Stimulated activated CD8-positive, alpha-beta memory T cell treated with anti-CD3 and anti-CD28 coated beads, Interleukin-2, amount 100 ng/mL, for 48 hours (primary cell): ENCODE data around the gene GLT6D1.

Experiments
- DNase-seq, 2 donors: peaks; one replicate each; pipeline ENCODE4 v3.0.0-alpha.2; 2020; ENCODE audit warnings: low read depth in 2 of 2

Gene GLT6D1

DNA sequence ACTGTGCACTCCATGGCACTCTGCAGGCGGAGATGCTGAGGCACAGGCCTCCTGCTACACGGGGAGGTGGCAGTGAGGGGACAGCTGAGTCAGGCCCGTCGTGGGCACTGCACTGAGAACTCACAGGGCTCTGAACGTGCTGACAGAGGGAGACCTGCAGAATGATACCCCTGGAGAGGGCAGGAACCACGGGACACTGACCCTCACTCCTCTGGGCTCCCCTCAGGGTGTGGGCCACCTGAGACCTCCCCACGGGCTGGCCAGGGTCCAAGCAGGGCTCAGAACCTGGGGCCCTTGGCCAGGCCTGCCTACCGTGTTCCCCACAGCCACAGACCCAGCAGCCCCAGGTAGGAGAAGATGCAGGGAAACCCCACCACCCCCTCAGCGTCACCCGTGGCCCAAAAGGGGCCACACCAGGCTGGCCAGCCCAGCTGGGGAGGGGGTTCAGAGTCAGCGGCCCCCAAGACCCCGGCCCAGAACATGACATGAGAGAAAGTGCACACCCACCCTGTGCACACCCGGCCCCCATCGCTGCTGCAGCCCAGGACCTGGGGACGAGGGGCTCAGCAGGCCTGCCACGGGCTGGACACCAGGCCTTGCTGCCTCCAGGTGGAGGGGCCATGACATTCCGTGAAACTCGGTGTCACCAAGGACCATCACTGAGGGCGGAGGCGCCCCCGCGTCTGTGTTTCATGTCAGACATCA lies 30.9 kb downstream of the GLT6D1 start:
- no peak for DNase-seq

DNA sequence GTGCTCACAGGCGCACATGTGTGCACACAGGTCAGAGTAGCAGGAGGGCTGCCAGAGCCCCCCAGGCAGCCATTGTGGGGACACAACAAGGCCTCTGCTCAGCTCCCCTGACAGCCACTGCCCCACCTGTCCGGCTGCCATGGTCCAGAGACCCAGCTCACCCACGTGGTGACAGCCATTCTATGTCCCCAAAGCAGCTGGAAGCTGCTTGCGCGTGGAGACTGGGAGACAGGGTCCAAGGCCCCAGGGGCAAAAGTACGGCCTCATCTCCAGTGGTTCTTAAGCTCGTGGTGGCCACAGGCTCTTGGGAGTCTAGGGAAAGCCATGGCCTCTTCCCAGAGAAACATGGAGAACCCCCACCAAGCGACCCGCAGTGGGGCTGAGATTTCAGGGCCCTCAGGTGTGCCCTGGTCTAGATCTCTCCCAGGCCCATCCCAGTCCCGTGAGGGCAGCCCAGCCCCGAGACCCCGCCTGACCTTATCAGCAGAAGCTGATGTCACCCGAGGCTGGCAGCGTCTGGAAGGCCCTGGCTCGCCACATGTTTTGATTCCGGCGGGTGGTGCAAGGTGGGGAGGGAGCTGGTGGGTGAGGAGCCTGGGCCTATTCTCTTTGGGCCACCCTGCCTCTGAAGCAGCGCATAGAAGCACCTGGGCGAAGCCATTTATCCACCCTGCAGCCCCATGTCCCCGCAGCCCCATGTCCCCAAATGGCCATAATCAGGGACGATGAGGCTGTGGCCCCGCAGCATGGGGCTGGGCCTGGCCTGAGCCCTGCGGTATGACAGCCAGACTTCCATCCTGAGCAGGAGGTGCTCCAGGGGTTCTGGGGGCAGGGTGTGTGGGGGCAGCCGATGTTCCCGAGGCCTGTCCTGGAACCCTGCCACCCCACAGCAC lies 31.7 kb downstream of the GLT6D1 start:
- no peak for DNase-seq

DNA sequence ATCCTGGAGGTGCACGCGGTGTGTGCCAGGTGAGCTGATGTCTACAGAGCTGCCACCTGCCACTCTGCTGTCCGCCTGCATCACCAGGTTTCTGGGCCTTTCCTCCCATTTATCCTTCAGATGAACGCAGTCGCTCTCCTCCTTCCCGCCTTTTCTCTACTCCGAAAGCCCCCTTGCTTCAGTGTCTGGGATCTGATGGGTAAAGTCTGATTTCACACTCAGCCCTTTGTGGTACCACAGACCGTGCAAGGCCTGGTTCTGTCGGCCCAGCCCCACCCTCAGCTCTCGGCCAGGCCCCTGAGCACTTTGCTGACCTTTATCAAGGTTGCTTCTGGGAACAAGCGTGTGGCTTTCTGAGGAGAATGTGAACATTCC lies 32.5 kb downstream of the GLT6D1 start:
- DNase-seq: no peak

DNA sequence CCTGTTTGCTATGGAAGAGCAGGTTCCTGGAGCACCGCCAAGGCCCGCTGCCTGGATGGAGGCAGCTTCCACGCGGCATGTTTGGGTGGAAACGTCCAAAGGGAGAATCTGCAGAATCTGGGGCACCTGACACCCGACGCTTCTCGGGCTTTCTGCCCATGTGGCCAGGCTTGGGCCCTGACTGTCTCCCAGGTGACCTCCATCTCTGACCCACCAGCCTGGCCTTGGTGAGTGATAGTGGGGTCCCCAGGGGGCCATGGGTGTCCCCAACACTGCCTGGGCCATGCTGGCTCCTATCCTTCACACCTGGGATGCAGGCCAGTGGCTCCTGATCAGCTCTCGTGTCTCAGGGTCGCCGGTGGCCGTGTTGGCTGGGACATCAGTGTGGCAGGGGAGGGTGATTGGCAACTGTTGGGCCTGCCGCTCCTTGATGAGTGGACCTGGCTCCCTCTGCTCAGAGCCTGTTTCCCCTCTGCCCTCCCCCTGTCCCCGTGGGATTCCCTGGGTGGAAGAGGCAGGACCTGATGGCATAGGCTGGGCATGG lies 34.0 kb downstream of the GLT6D1 start:
- no peak for DNase-seq

DNA sequence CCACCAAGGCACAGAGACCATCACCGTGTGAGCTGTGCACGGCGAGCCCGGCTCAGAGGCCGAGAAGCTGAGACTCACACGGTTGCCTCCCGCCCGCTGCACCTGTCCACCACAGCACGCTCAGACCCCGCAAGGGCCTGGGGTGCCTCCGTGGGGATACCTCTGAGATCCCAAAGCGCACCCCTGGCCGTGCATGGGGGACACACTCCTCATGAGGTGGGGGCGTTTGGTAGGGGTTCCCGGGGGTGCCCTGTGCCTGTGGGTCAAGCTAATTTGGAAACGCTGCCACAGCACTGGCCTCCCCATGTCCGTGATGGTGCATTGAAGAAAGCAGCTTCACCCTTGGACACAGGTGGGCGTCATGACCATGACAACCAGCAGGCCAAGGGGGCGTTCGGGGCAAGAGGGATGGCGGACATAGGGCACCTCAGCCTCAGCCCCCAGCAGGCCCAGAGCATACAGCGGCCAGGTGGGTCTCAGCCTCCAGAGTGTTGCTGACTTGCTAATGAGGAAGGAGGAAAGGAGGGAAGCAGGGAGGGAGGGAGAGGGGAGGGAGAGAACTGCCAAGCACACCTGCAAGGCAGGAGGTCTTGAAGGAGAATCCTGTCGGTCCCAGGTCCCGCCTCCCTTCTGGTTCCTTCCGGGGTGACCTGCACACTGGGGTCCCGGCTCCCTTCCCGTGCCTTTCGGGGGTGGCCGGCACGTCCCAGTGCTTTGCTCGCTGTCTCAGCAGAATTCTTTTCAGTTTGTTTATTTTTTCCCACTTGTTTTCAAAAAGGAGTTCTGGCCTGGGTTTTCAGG lies 34.7 kb downstream of the GLT6D1 start:
- no peak for DNase-seq

DNA sequence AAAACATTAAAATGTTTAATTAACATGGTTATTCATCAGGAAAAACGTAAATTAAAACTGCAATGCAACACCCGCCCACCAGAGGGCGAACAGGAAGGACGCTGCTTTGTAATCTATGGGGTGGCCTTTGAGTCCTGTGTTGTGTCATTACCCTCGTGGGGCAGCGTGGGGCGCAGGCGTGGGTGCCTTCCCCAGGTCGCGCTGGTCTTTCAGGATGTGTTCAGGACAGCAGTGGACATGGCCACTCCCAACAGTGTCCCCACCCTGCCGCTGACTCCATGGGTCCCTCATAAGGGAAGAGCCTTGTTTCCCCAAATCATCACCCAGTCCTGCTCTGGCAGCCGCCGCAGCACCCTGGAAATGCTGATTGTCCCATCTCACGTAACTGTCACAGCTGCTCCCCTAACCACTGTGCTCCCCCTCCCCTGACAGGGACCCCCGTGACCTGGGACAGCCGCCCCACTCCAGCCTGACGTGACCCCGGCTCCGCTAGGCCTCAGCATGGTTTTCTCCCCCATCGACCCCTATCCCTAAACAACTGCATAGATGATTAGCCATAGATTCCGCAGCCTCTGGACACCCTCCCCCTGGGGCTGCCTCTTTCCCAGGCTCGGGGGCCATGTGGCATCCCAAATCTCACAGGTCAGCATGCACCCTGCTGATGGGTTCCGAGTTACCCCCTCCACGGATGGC lies 36.4 kb downstream of the GLT6D1 start:
- DNase-seq: peak; percentile 14 to 25

DNA sequence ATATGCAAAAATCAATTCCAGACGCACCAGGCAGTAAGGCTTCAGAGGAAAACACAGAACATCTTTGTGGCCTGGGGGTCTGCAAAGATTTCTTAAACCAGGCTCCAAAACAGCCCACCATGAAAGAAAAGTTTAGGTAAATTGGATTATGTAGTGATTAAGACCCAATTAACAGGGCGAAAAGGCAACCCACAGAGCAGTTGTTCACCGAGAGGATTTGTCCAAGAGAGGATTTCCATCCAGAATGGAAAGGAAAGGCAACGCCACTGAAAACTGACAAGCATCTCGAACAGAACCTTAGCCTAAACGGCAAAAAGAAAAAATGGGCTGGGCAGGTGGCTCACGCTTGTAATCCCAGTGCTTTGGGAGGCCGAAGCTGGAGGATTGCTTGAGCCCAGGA lies 37.4 kb downstream of the GLT6D1 start:
- no peak for DNase-seq

DNA sequence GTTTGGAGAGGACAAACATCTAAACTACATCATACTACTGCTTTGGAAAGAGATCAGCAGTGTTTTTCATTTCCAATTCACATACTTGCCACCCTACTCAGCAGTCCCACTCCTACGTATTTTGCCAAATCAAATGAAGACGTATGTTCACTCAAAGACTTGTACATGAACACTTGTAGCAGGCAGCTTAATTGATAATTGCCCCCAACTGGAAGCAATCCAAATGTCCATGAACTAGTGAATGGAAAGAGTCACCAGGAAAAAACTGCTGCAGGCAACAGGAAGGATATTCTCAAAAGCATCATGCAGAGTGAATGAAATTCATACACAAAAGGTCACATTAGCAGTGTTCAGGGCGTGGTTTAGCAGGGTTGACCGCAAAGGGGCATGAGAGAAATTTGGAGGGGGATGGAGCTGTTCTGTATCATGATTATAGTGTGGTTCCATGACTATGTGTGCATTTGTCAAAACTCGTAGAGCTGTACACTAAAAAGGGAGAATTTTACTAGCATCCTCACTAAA lies 39.0 kb downstream of the GLT6D1 start:
- DNase-seq: no peak

DNA sequence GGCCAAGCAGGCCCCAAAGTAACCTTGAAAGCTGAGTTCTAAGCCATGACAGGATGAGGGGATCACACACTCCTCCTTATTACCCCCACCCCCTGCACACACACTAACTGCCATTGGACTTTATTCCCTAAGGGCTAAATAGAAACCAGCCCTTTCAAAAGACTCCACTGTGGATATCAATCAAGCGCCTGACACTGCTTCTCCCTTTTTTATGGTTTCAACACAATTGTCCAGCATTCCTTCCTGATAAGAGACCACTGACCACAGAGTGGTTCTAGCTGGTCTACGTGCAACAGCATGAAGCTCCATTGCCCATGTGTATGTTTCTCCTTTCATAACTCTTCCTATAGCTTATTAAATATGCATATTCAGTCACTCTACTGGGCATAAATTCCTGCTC lies 43.1 kb downstream of the GLT6D1 start:
- no peak for DNase-seq

DNA sequence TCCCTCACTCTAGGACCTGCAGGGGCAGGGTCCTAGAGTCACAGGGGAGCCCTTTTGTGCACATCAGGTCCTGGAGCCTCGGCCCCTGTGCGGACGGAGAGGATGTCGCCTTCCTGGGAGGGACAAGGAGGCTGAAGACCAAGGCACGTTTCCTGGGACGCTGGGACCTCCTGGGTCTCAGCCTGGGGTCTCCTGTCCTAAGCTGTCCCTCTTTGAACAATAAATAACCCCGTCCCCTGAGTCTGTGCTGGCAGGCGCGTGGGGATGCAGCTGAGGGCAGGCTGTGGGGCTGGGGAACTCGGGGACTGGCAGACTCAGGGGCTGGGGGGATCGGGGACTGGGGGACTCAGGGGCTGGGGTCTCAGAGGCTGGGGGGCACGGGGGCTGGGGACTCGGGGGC lies 46.7 kb downstream of the GLT6D1 start:
- DNase-seq: no peak

DNA sequence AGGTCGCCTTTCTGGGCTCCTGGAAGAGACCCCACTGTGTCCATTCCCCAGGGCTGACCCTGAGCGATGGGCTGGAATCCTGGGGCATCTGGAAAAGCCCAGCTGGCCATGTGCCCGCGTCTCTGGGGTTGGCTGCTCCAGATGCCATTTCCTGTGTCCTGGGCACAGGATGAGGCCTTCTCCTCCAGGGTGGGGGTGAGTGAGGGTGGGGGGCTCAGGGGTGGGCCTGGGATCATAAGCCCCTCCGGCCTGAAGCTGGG lies 47.1 kb downstream of the GLT6D1 start:
- DNase-seq: no peak

DNA sequence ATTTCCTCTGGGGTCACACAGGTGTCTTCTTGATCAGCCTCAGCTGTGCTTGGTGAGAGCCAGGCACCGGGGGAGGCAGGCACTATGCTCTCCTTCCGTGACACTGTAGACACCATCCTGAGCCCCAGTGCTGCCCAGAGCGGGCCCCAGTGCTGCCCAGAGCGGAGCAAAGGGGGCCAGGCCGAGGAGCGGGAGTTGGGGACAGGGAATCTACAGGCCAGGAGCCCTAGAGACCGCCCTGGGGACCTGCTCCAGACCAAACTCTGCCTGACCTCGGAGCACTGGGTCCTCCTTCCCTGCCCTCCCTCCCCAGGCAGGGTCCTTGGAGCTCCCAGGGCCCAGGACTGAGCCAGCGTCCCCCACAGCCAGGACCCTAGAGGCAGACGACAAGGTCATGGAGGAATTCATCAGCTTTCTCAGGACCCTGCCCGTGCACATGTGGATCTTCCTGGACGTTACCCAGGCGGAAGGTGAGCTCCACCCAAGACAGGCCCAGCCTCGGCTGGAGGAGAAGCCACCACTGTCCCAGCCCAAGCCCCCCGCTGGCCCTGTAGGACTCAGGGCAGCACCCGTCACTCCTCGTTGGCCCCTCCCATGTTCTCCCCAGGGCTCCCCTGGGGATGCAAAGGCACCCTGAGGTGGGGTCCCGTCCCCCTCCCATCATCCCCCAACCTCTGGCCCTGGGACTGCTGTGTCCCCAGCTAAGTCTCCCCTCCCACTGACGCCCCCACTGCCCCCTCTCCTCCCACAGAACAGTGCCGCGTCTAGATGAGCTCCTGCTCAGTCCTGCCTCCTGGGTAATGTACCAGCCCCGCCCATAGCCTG lies 47.6 kb downstream of the GLT6D1 start:
- DNase-seq: no peak

DNA sequence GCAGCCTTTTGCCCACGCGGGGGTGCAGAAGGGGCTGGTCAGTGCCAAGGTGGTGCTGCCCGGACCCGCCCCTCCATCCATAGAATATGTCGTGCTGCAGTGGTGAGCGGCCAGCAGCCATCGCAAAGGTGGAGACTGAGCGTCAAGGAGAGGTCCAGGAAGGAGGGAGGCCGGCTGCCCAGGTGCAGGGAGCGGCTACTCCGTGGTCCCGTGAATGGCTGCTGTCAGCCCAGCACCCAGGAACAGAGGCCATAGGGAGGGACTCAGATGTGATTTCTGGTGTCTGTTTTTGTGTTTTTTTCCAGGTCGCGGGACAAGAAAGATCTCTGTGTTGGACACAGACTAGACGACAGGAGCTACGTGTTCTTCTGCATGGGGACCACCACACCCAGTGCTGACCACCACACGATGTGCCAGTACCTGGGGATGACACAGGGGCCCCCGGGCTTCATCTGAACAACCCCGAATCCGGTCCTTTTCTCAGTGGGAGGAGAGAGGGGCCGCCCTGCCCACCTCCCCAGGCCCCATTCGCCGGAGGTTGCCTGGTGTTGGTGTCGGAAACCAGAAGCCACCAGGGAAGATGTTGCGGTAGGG lies 48.8 kb downstream of the GLT6D1 start:
- DNase-seq: no peak

DNA sequence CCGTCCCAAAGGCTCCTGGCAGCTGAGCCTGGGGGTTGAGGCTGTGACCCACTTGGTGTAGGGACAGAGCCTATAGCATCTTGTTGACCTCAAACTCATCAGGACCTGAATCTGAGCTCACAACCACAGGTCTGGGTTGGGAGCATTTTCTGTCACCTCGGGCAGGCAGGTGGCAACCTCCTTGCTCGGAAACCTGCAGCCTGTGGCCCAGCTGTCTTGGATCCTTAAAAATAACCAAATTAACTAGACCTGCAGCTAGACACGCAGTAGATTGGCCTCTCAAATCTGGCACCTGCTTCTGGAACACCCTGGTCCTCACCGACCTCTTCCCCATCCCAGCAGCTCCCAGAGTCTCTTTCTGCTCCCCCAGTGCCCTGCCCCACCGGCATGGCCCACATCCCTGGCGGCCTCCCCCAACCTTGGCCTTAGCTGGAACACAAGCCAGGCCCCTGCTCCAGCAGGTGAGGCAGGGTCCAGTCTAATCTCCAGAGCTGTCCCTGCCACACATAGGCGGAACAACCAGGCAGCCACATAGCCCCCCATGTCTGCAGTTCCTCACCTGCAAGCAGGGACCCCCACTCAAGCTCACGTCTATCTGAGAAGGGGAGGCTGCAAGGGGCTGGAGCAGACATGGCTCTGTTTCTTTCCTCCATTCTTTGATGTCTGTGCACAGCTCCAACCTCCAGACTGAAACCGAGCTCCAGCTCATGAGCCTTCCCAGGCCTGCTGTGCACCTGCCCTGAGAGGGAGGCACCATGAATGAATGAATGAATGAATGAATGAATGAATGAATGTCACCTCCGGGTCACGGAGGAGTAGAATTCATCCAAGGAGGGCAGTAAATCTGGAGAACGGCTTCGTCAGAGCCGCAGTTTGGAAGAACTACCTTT lies 49.5 kb downstream of the GLT6D1 start:
- no peak for DNase-seq

DNA sequence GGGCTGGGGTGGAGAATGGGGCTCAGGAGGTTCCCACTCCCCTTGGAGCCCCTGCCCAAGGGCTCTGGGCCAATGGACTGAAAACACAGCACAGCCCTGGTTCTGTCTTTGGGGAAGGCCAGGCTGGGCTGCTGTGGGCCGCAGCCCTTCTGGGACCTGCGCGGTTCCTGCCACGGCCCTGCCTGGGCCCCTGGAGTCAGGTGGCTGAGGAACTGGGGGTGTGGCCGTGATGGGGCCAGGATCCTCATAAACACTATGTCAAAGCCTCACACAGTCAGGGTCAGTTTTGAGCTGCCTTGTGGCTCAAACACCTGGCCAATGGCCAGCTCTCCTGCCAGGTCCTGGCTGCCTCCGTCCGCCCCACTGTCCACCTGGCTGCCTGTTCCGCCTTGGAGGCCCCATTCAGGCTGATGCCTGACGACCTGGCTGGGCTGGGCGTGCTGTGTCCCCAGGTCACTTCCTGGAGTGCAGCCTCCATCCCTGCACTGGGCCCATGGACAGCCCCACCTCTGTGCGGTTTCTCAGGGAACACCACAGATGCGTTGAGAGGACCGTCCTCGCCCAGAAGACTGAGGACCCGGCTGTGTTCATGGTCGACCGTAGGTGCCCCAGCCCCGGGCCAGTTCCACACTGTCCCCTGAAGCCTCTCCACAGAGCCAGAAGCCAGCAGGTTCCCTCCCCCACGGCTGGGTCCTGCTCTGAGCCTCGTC lies 50.3 kb downstream of the GLT6D1 start:
- no peak for DNase-seq

DNA sequence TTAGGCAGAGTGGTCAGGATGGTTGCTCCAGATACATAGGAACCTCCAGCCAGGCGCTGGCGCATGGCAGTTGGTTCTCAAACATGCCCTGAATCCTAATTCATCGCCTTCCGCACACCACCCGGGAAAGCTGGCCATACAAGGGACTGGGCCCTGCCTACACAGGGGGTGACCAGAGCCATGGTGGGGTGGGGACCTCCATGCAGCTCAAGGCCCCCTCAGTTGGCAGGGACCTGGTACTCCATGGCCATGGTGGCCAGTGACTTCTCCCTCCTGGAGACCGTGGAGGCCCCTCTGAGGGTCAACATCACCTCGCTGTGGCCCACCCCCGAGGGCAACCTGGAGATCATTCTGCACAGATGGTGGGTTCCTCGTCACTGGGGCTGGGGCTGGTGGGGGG lies 51.0 kb downstream of the GLT6D1 start:
- no peak for DNase-seq

DNA sequence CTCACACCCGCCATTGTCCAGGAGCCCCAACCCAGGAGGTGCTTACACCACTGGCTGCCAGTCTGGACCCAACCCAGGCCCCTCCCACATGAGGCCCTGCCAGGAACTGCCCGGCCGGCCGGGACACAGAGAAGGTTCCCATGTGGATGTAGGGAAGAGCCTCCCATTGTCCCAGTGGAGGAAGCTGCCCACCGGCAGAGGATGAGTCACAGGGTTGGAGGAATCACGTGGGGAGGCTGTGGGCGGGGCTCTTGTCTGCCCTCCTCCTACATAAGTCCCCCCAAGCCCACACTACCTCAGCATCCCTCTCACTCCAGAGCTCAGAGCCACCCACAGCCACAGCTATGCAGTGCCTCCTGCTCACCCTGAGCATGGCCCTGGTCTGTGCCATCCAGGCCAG lies 51.7 kb downstream of the GLT6D1 start:
- DNase-seq: no peak

DNA sequence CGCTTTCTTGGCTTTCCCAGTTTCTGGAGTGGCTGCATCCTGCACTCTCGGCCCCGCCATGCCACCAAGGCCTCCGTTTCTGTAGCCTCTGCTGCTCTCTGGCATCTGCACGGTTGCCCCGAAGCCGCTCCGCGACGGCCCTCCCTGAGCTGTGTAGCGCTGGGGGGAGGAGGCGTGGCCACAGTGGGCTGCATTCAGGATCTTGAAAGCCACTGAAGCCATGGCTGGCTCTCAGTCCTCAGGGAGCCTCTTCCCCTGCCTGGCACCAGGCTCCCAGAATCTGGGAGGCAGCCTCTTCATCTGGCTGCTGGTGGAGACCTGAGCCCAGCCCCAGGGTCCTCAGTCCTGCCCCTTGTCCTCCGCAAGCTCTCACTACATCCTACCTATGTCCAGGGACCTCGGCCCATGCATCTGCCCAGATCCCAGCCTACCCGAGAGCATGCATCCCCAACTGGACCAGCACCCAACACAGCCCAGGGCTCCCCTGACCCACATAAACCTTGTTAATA lies 52.7 kb downstream of the GLT6D1 start:
- DNase-seq: no peak
